MCF 10A (cell line): Measurements from ENCODE around the gene MRRF. TPM values are rescaled to one million over a fixed set of nuclear protein-coding genes. Genes with fewer than 3 reads are reported as not detected.
"Not testable (repeated sequence)": the region's sequence is repeated elsewhere in the genome, so short reads cannot be mapped to it uniquely, and the experiment has no call there.

Source experiments
- BruUV-seq: library from RNA; stranded (reverse); fragments of 400-500 nt; replicated peaks from 2 replicates; lab custom pipeline; 2021; lab: Mats Ljungman, UMichigan
- CTCF ChIA-PET: fragments of 300-600 bp; sonication (Branson Sonifier 250); formaldehyde crosslinking; extraction: SDS; loops from one replicate; lab custom pipeline; 2021; ENCODE audit warnings: antibody characterized with exemption, inconsistent platforms; lab: Yijun Ruan, JAX
- POLR2A ChIA-PET: fragments of 300-600, 350-650 bp; sonication (Branson Sonifier 250); formaldehyde crosslinking; extraction: SDS; loops from one replicate; lab custom pipeline; 2020; ENCODE audit warnings: antibody characterized with exemption, inconsistent platforms; lab: Yijun Ruan, JAX
- DNase-seq: peaks from one replicate; pipeline ENCODE4 v3.0.0-alpha.2; 2018; ENCODE audit not compliant: unreplicated experiment
- H3K27ac Mint-ChIP-seq: one replicate; pipeline ENCODE4 v1.8.0; 2022; ENCODE audit warnings: mild to moderate bottlenecking, low read depth, mixed read lengths; ENCODE audit not compliant: unreplicated experiment
- H3K27me3 Mint-ChIP-seq: one replicate; pipeline ENCODE4 v1.8.0; 2022; ENCODE audit warnings: mixed read lengths; ENCODE audit not compliant: insufficient read depth, unreplicated experiment
- H3K36me3 Mint-ChIP-seq: one replicate; pipeline ENCODE4 v1.8.0; 2022; ENCODE audit warnings: mild to moderate bottlenecking, moderate library complexity, mixed read lengths; ENCODE audit not compliant: insufficient read depth, unreplicated experiment
- H3K4me1 Mint-ChIP-seq: one replicate; pipeline ENCODE4 v1.8.0; 2022; ENCODE audit warnings: mixed read lengths; ENCODE audit not compliant: insufficient read depth, unreplicated experiment
- H3K4me3 Mint-ChIP-seq: one replicate; pipeline ENCODE4 v1.8.0; 2022; ENCODE audit warnings: mild to moderate bottlenecking, moderate library complexity, mixed read lengths; ENCODE audit not compliant: unreplicated experiment
- H3K9me3 Mint-ChIP-seq: one replicate; pipeline ENCODE4 v1.8.0; 2022; ENCODE audit warnings: mixed read lengths; ENCODE audit not compliant: unreplicated experiment
- intact Hi-C: fragments of 100-400 bp; cut with micrococcal nuclease; formaldehyde crosslinking; loops from 2 replicates; pipeline ENCODE4 v1.14.1; 2022
- total RNA-seq: library from RNA; stranded (reverse); gene quantifications from 2 replicates; pipeline ENCODE4 v1.2.3, GENCODE V29; 2022
- TF ChIP-seq, protein P1 (sequence below): fragments of 200-600 bp; IDR thresholded peaks from one replicate; pipeline ENCODE4 v1.8.0; 2022; ENCODE audit warnings: antibody characterized with exemption, mild to moderate bottlenecking; ENCODE audit not compliant: unreplicated experiment

Gene MRRF
- total RNA-seq, 1 experiment from 2014 or later: 90.3 TPM

DNA sequence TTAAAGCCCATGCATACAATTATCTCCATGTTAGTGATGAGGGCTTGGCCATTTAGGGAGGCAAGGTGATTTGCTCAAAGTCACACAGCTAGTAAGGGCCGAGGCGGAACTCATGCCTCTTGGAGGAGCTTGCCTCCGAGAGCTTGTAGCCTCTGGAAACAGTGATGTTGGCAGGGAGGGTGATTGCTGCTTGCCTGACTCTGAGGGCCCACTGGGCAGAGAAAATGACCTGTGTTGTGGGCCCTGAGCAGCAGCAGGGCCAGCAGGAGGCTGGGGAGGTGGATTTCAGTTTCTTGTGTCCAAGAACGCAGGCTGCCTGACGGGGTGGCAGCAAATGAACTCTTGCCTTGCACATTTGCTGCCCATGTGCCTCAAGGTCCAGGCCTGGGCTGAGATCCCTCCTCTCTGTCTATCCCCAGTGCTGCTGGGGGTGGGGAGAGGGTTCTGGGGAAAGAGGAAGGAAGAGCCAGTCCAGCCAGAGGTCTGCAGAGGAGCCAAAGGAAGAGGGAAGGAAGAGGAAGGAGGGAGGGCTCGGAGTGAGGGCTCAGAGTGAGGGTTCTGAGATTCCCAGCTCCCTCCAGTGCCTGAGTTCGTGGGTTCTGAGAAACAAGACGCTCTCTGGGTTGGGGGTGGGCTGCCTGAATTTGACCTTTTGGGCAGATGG lies 90.0 kb downstream of the MRRF start:
- Mint-ChIP-seq H3K4me3 (no peak overlapping the region), H3K27ac (no peak overlapping the region), H3K4me1 (no peaks in the 10 kb centered on the region), H3K27me3 (no peaks in the 10 kb centered on the region), H3K9me3 (peaks cover 12% of the 10 kb centered on the region), H3K36me3 (no peaks in the 10 kb centered on the region)
- intact Hi-C loops: no loop called here
- TF ChIP-seq, protein P1, sequence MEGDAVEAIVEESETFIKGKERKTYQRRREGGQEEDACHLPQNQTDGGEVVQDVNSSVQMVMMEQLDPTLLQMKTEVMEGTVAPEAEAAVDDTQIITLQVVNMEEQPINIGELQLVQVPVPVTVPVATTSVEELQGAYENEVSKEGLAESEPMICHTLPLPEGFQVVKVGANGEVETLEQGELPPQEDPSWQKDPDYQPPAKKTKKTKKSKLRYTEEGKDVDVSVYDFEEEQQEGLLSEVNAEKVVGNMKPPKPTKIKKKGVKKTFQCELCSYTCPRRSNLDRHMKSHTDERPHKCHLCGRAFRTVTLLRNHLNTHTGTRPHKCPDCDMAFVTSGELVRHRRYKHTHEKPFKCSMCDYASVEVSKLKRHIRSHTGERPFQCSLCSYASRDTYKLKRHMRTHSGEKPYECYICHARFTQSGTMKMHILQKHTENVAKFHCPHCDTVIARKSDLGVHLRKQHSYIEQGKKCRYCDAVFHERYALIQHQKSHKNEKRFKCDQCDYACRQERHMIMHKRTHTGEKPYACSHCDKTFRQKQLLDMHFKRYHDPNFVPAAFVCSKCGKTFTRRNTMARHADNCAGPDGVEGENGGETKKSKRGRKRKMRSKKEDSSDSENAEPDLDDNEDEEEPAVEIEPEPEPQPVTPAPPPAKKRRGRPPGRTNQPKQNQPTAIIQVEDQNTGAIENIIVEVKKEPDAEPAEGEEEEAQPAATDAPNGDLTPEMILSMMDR: no peak
- no peak for DNase-seq
- no TSS peak for BruUV-seq
- POLR2A ChIA-PET: interaction anchor here (0.8 kb wide), 1 partner anchor 203 kb away, joined by 4 read pairs; no protein-coding TSS in a partner anchor
- CTCF ChIA-PET: interaction anchor here (1.0 to 18.2 kb wide), 5 partner anchors 99 to 995 kb away, joined by 3 to 473 read pairs (median 5); no protein-coding TSS in a partner anchor

GRCh38 chr9:122355336-122355875 lies 90.7 kb downstream of the MRRF start:
- Mint-ChIP-seq H3K27ac (no peak overlapping the region), H3K4me1 (peaks cover 7% of the 10 kb centered on the region), H3K27me3 (no peaks in the 10 kb centered on the region), H3K9me3 (peaks cover 12% of the 10 kb centered on the region), H3K4me3 (no peak overlapping the region), H3K36me3 (no peaks in the 10 kb centered on the region)
- CTCF ChIA-PET: interaction anchor here (0.5 to 18.2 kb wide), 8 partner anchors 99 to 995 kb away, joined by 3 to 473 read pairs (median 4); no protein-coding TSS in a partner anchor
- TF ChIP-seq, protein P1: no peak
- DNase-seq: no peak
- no TSS peak for BruUV-seq
- intact Hi-C loops: no loop called here
- POLR2A ChIA-PET: interaction anchor here (0.8 kb wide), 1 partner anchor 203 kb away, joined by 4 read pairs; no protein-coding TSS in a partner anchor

DNA sequence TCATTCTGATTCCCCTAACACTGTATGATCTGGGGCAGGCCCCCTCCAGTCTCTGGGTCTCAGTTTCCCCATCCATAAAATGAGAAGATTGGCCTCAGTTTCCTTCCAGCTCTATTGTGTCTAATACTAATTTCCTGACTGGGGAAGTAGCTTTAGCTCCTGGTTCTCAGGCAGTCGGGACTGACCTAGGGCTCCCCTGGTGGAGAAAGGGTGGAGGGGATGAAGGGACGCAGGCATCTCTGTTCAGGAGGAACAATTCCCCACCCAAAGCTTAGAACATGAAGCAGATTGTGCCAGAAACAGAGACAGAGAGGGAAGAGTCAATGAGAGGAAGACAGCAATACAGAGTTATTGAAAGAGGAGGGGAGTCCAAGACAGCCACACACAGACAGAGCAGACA lies 91.9 kb downstream of the MRRF start:
- Mint-ChIP-seq H3K27ac (no peak overlapping the region), H3K27me3 (no peaks in the 10 kb centered on the region), H3K9me3 (peaks cover 12% of the 10 kb centered on the region), H3K4me3 (no peak overlapping the region), H3K4me1 (peaks cover 10% of the 10 kb centered on the region), H3K36me3 (no peaks in the 10 kb centered on the region)
- TF ChIP-seq, protein P1: no peak
- ChIA-PET CTCF (interaction anchor here (0.6 to 2.5 kb wide), 5 partner anchors 27 to 703 kb away, joined by 3 to 13 read pairs (median 3); no protein-coding TSS in a partner anchor), POLR2A (no interaction called here)
- BruUV-seq: no TSS peak
- intact Hi-C loops: no loop called here
- no peak for DNase-seq

DNA sequence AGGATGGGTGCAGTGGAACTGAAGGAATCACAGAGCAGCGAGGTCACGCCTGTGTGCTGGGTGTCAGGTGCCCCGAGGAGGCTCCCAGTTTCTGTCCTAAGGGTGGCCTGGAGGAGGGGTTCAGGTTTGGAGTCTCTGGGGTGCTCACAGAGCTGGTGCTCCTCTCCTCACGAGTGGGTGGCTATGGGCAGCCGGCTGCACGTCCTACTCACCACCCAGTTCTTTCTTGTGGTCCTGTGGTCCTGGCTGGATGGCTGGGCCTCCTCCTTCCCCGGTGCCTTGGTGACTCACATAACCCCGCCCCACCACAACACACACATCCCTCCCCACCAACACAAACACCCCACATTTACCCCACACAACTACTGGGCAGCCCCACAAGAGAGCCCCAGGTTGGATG lies 96.2 kb downstream of the MRRF start:
- Mint-ChIP-seq H3K4me1 (peaks cover 10% of the 10 kb centered on the region), H3K36me3 (no peaks in the 10 kb centered on the region), H3K27ac (no peak overlapping the region), H3K27me3 (no peaks in the 10 kb centered on the region), H3K9me3 (peaks cover 12% of the 10 kb centered on the region), H3K4me3 (no peak overlapping the region)
- CTCF ChIA-PET: interaction anchor here (0.9 to 3.7 kb wide), 2 partner anchors 10 to 236 kb away, joined by 4 to 32 read pairs; no protein-coding TSS in a partner anchor
- TF ChIP-seq, protein P1: no peak
- POLR2A ChIA-PET: interaction anchor here (1.0 kb wide), 1 partner anchor 22 kb away, joined by 3 read pairs; no protein-coding TSS in a partner anchor
- no TSS peak for BruUV-seq
- intact Hi-C loops: no loop called here
- DNase-seq: no peak

GRCh38 chr9:122363131-122363530 lies 98.4 kb downstream of the MRRF start:
- intact Hi-C loops, H3K36me3 Mint-ChIP-seq, H3K4me3 Mint-ChIP-seq, H3K27ac Mint-ChIP-seq, H3K27me3 Mint-ChIP-seq, BruUV-seq, POLR2A ChIA-PET, H3K9me3 Mint-ChIP-seq, DNase-seq: not testable (repeated sequence)
- CTCF ChIA-PET: interaction anchor here (0.8 to 3.7 kb wide), 4 partner anchors 10 to 237 kb away, joined by 3 to 32 read pairs (median 4); no protein-coding TSS in a partner anchor
- H3K4me1 Mint-ChIP-seq: peaks cover 16% of the 10 kb centered on the region
